Erythroblast (primary cell): Measurements from ENCODE around the gene CCDC87.

Experiments
- GATA1 ChIP-seq: IDR thresholded peaks from 2 replicates; pipeline ENCODE4 v1.6.1; 2011; ENCODE audit warnings: low read depth, mild to moderate bottlenecking, control low read depth, low read length, moderate library complexity
- POLR2A ChIP-seq: IDR thresholded peaks from 2 replicates; pipeline ENCODE4 v1.6.1; 2011; ENCODE audit warnings: mild to moderate bottlenecking, low read length

- no peak for TF ChIP-seq POLR2A
- TF ChIP-seq GATA1 = no peak
Measured at GRCh38 chr11:66612458-66612857, 19.6 kb upstream of the CCDC87 start.
